ENCODE measurements around the gene CBX7. TPM values are rescaled to one million over a fixed set of nuclear protein-coding genes. Genes with fewer than 3 reads are reported as not detected.
A peak's percentile ranks its signal among the peaks of the same experiment; 100 is the strongest.

The CBX7 gene
- total and polyA plus RNA-seq, 4 donors, result 2.2 to 21.8 (median 14.9) TPM

DNA sequence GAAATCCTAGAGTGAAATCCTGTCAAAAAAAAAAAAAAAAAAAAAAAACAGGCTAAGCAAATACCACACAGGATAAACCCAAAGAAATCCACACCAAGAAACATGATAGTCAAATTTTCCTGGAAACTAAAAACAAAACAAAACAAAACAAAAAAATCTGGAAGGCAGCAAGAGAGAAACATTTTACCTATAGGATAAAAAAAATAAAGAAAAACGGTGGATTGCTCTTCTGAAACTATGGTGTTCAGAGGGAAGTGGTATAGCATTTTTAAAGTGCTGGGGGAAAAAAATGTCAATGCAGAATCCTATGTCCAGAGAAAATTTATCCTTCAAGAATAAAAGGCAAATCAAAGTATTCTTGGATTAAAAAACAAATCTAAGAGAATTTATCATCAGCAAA is 41.6 kb upstream of the CBX7 start (continued):
- TF ChIP-seq, protein P1, sequence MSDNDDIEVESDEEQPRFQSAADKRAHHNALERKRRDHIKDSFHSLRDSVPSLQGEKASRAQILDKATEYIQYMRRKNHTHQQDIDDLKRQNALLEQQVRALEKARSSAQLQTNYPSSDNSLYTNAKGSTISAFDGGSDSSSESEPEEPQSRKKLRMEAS (IDR thresholded peaks at IDR 0.05), result no peak
- TF ChIP-seq, protein P2, sequence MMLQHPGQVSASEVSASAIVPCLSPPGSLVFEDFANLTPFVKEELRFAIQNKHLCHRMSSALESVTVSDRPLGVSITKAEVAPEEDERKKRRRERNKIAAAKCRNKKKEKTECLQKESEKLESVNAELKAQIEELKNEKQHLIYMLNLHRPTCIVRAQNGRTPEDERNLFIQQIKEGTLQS (IDR thresholded peaks at IDR 0.05), result no peak
- TF ChIP-seq HNF4G (IDR thresholded peaks at IDR 0.05) (no peak), YY1 (IDR thresholded peaks at IDR 0.05) (no peak), JUND (IDR thresholded peaks at IDR 0.05) (no peak), HNF4A (conservative IDR thresholded peaks at IDR 0.05) (no peak)

DNA sequence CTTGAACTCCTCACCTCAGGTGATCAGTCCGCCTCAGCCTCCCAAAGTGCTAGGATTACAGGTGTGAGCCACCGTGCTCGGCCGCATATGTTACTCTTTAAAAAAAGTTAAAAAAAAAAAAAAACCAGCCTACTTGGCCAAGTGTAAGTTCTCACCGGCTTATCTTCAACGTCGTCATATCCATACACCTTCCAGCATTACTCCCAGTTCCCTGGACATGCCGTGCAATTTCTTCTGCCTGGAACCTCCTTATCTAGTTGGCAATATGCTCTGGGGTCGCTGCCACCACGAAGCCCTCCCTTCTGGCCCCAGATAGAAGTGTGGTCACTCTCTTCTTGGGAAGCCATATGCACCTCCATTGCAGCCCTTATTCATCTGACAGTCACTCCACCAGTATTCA is 36.3 kb upstream of the CBX7 start:
- H3K9ac ChIP-seq (ENCODE audit: low read depth in 1 of 2, low read length in 2 of 2), result no peak overlapping the region
- 82% methylated on average over 10 of the region's 10 CpGs for WGBS
- peaks cover 0 to 3% (median 1%) of the 10 kb centered on the region in 4 donors for H3K9me3 ChIP-seq (ENCODE audit: control insufficient read depth in 4 of 4, low read length in 3 of 4)
- no peak for DNase-seq (ENCODE audit: low spot score)
- no peak overlapping the region for H3K27ac ChIP-seq (ENCODE audit: low read depth in 1 of 2, low read length in 2 of 2)
- TF ChIP-seq JUND (IDR thresholded peaks at IDR 0.05) (no peak), HNF4G (IDR thresholded peaks at IDR 0.05) (no peak)
- TF ChIP-seq, protein P1 (IDR thresholded peaks at IDR 0.05), result no peak
- TF ChIP-seq, protein P3, sequence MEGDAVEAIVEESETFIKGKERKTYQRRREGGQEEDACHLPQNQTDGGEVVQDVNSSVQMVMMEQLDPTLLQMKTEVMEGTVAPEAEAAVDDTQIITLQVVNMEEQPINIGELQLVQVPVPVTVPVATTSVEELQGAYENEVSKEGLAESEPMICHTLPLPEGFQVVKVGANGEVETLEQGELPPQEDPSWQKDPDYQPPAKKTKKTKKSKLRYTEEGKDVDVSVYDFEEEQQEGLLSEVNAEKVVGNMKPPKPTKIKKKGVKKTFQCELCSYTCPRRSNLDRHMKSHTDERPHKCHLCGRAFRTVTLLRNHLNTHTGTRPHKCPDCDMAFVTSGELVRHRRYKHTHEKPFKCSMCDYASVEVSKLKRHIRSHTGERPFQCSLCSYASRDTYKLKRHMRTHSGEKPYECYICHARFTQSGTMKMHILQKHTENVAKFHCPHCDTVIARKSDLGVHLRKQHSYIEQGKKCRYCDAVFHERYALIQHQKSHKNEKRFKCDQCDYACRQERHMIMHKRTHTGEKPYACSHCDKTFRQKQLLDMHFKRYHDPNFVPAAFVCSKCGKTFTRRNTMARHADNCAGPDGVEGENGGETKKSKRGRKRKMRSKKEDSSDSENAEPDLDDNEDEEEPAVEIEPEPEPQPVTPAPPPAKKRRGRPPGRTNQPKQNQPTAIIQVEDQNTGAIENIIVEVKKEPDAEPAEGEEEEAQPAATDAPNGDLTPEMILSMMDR (IDR thresholded peaks at IDR 0.05; ENCODE audit: low read depth, low read length, missing input control), result no peak
- no peaks in the 10 kb centered on the region for H3K36me3 ChIP-seq (ENCODE audit: control insufficient read depth in 4 of 4, insufficient read depth in 3 of 4, low read depth in 1 of 4, low read length in 3 of 4)
- H3K4me1 ChIP-seq (ENCODE audit: control insufficient read depth in 4 of 4, insufficient read depth in 4 of 4, low read length in 3 of 4), result no peaks in the 10 kb centered on the region
- H3K27me3 ChIP-seq (ENCODE audit: control insufficient read depth in 4 of 4, insufficient read depth in 4 of 4, low read length in 3 of 4), result no peaks in the 10 kb centered on the region
- no peak overlapping the region for H3K4me3 ChIP-seq (ENCODE audit: low read depth in 1 of 3, low read length in 3 of 3)

DNA sequence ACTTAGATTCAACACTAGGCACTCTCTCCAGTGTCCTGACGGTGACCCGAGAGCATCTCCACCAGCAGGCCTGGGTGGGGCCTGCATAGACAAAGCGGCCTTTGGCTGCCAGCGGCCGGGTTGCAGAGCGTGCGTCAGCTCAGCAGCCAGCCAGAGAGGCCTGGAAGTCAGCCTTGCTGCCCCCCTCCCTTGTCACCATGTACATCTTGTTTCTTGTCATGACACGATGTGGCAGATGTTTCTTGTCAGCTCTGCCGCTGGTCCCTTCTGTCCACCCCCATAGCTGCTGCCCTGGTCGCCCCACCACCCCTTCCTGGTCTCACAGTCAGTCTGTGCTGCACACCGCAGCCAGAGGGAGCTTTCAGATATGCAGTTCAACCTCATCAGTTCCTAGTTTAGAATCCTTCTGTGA is 33.1 kb upstream of the CBX7 start:
- Histone ChIP-seq H3K27ac (ENCODE audit: low read depth in 1 of 2, low read length in 2 of 2) (peak overlapping the region in 1 of 2 donors; percentile 79), H3K4me1 (ENCODE audit: control insufficient read depth in 4 of 4, insufficient read depth in 4 of 4, low read length in 3 of 4) (no peaks in the 10 kb centered on the region), H3K9ac (ENCODE audit: low read depth in 1 of 2, low read length in 2 of 2) (no peak overlapping the region), H3K27me3 (ENCODE audit: control insufficient read depth in 4 of 4, insufficient read depth in 4 of 4, low read length in 3 of 4) (no peaks in the 10 kb centered on the region), H3K4me3 (ENCODE audit: low read depth in 1 of 3, low read length in 3 of 3) (no peak overlapping the region), H3K9me3 (ENCODE audit: control insufficient read depth in 4 of 4, low read length in 3 of 4) (peaks cover 0 to 3% (median 1%) of the 10 kb centered on the region in 4 donors), H3K36me3 (ENCODE audit: control insufficient read depth in 4 of 4, insufficient read depth in 3 of 4, low read depth in 1 of 4, low read length in 3 of 4) (no peaks in the 10 kb centered on the region)
- DNase-seq (ENCODE audit: low spot score), result no peak
- WGBS, result 74% methylated on average over 11 of the region's 11 CpGs
- TF ChIP-seq FOXA1 (IDR thresholded peaks at IDR 0.05) (no peak), RAD21 (IDR thresholded peaks at IDR 0.05) (peak; percentile 18 to 45), EGR1 (IDR thresholded peaks at IDR 0.05; ENCODE audit: low read depth in 2 of 2) (no peak), RXRA (IDR thresholded peaks at IDR 0.05) (peak; percentile 50 to 54), SP1 (IDR thresholded peaks at IDR 0.05) (peak; percentile 49), NR2F2 (IDR thresholded peaks at IDR 0.05) (peak; percentile 41)
- TF ChIP-seq, protein P4, sequence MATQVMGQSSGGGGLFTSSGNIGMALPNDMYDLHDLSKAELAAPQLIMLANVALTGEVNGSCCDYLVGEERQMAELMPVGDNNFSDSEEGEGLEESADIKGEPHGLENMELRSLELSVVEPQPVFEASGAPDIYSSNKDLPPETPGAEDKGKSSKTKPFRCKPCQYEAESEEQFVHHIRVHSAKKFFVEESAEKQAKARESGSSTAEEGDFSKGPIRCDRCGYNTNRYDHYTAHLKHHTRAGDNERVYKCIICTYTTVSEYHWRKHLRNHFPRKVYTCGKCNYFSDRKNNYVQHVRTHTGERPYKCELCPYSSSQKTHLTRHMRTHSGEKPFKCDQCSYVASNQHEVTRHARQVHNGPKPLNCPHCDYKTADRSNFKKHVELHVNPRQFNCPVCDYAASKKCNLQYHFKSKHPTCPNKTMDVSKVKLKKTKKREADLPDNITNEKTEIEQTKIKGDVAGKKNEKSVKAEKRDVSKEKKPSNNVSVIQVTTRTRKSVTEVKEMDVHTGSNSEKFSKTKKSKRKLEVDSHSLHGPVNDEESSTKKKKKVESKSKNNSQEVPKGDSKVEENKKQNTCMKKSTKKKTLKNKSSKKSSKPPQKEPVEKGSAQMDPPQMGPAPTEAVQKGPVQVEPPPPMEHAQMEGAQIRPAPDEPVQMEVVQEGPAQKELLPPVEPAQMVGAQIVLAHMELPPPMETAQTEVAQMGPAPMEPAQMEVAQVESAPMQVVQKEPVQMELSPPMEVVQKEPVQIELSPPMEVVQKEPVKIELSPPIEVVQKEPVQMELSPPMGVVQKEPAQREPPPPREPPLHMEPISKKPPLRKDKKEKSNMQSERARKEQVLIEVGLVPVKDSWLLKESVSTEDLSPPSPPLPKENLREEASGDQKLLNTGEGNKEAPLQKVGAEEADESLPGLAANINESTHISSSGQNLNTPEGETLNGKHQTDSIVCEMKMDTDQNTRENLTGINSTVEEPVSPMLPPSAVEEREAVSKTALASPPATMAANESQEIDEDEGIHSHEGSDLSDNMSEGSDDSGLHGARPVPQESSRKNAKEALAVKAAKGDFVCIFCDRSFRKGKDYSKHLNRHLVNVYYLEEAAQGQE (IDR thresholded peaks at IDR 0.05), result no peak
